HFF-Myc (cell line): ENCODE data around the gene IMP4.

ENCODE experiments used
- DNase-seq: peaks from one replicate; pipeline ENCODE4 v3.0.0-alpha.2; 2011; ENCODE audit warnings: low read depth; ENCODE audit errors: extremely low read depth
- H3K4me3 ChIP-seq: replicated peaks from 2 replicates; pipeline ENCODE4 v1.5.1; 2011; ENCODE audit warnings: low read depth, mild to moderate bottlenecking, control low read depth, low read length
- TF ChIP-seq, protein P1 (sequence below): IDR thresholded peaks from 2 replicates; pipeline ENCODE4 v1.5.1; 2012; ENCODE audit warnings: mild to moderate bottlenecking, low read depth, low read length, control low read depth; ENCODE audit errors: missing control alignments

The IMP4 gene

GRCh38 chr2:130307850-130308249, 34.8 kb upstream of the IMP4 start:
- no peak overlapping the region for H3K4me3 ChIP-seq
- DNase-seq = no peak
- TF ChIP-seq, protein P1, sequence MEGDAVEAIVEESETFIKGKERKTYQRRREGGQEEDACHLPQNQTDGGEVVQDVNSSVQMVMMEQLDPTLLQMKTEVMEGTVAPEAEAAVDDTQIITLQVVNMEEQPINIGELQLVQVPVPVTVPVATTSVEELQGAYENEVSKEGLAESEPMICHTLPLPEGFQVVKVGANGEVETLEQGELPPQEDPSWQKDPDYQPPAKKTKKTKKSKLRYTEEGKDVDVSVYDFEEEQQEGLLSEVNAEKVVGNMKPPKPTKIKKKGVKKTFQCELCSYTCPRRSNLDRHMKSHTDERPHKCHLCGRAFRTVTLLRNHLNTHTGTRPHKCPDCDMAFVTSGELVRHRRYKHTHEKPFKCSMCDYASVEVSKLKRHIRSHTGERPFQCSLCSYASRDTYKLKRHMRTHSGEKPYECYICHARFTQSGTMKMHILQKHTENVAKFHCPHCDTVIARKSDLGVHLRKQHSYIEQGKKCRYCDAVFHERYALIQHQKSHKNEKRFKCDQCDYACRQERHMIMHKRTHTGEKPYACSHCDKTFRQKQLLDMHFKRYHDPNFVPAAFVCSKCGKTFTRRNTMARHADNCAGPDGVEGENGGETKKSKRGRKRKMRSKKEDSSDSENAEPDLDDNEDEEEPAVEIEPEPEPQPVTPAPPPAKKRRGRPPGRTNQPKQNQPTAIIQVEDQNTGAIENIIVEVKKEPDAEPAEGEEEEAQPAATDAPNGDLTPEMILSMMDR = no peak

DNA sequence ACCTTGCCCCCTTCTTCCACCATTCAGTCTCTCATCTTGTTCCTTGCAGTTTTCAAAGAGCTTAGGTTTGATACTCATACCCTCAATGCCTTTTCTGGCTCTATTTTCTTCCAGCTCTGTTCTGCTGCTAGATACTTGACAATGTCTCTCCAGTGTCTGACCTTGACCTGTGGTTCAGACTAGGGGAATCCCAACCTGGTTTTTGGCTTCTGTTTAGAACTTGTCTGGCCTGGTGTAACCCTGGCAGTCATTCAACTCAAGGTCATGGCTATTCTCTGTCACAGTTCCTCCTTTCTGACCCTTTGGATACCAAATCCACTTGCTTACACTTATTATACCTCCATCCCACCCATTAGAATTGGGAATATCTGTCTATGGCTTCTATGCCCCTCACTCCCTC, 31.8 kb upstream of the IMP4 start:
- TF ChIP-seq, protein P1 = no peak
- no peak for DNase-seq
- no peak overlapping the region for H3K4me3 ChIP-seq

GRCh38 chr2:130313812-130314334, 28.8 kb upstream of the IMP4 start:
- no peak for DNase-seq
- no peak overlapping the region for H3K4me3 ChIP-seq
- TF ChIP-seq, protein P1 = no peak

- DNase-seq = no peak
- H3K4me3 ChIP-seq = no peak overlapping the region
- TF ChIP-seq, protein P1 = no peak
Measured at GRCh38 chr2:130314377-130314776, 28.3 kb upstream of the IMP4 start.

- no peak for DNase-seq
- no peak overlapping the region for H3K4me3 ChIP-seq
- TF ChIP-seq, protein P1 = no peak
Measured at GRCh38 chr2:130316596-130316995, 26.1 kb upstream of the IMP4 start.

- no peak overlapping the region for H3K4me3 ChIP-seq
- no peak for DNase-seq
- TF ChIP-seq, protein P1 = no peak
Measured at GRCh38 chr2:130318906-130319305, 23.8 kb upstream of the IMP4 start.

GRCh38 chr2:130319536-130319935, 23.2 kb upstream of the IMP4 start:
- no peak overlapping the region for H3K4me3 ChIP-seq
- DNase-seq = no peak
- TF ChIP-seq, protein P1 = no peak
